Karpas-422 (cell line): ENCODE measurements around the gene SGCA. TPM values are rescaled to one million over a fixed set of nuclear protein-coding genes. Genes with fewer than 3 reads are reported as not detected.

ENCODE experiments used
- DNase-seq: peaks from one replicate; pipeline ENCODE4 v3.0.0-alpha.2; 2015
- H2AFZ ChIP-seq: fragments of 200-600 bp; sonication (generic); 2 replicates; pipeline ENCODE4 v1.6.1; 2014; ENCODE audit warnings: antibody characterized with exemption, low read length, mixed read lengths
- H3K27ac ChIP-seq: fragments of 200-600 bp; sonication (generic); 2 replicates; pipeline ENCODE4 v1.5.1; 2014; ENCODE audit warnings: mild to moderate bottlenecking, low read length, moderate library complexity
- H3K27me3 ChIP-seq: fragments of 200-600 bp; sonication (generic); 2 replicates; pipeline ENCODE4 v1.6.1; 2014; ENCODE audit warnings: low read length, mixed read lengths
- H3K36me3 ChIP-seq: fragments of 200-600 bp; sonication (generic); 2 replicates; pipeline ENCODE4 v1.6.1; 2014; ENCODE audit warnings: low read length, mixed read lengths; ENCODE audit not compliant: insufficient read depth
- H3K4me1 ChIP-seq: fragments of 200-600 bp; sonication (generic); 2 replicates; pipeline ENCODE4 v1.6.1; 2014; ENCODE audit warnings: mild to moderate bottlenecking, low read length, mixed read lengths
- H3K4me2 ChIP-seq: fragments of 200-600 bp; sonication (generic); 2 replicates; pipeline ENCODE4 v1.6.1; 2014; ENCODE audit warnings: low read length, low read depth, mild to moderate bottlenecking; ENCODE audit not compliant: poor library complexity, severe bottlenecking
- H3K4me3 ChIP-seq: fragments of 200-600 bp; sonication (generic); 2 replicates; pipeline ENCODE4 v1.5.1; 2014; ENCODE audit warnings: mild to moderate bottlenecking, antibody characterized with exemption, low read length, mixed read lengths
- H3K79me2 ChIP-seq: fragments of 200-600 bp; sonication (generic); 2 replicates; pipeline ENCODE4 v1.6.1; 2014; ENCODE audit warnings: mild to moderate bottlenecking, low read length, mixed read lengths
- H3K9ac ChIP-seq: fragments of 200-600 bp; sonication (generic); 2 replicates; pipeline ENCODE4 v1.6.0; 2014; ENCODE audit warnings: low read length
- H3K9me2 ChIP-seq: fragments of 200-600 bp; sonication (generic), shearing (Covaris generic); replicated peaks from 2 replicates; pipeline ENCODE4 v1.6.0; 2014; ENCODE audit warnings: mild to moderate bottlenecking, low read length, moderate library complexity; ENCODE audit not compliant: insufficient read depth
- H3K9me3 ChIP-seq: fragments of 300-700, 200-600 bp; sonication (generic); 2 replicates; pipeline ENCODE4 v1.6.1; 2014; ENCODE audit warnings: low read length, mixed read lengths
- H4K20me1 ChIP-seq: fragments of 200-600 bp; sonication (generic); 2 replicates; pipeline ENCODE4 v1.6.1; 2014; ENCODE audit warnings: mild to moderate bottlenecking, antibody characterized with exemption, low read length, low read depth; ENCODE audit not compliant: insufficient read depth
- total RNA-seq: library from RNA; depleted of rRNA; stranded (reverse); fragments of >200 nt; shearing (Covaris generic); gene quantifications from 2 replicates; pipeline ENCODE4 v1.2.3, GENCODE V29; 2014; ENCODE audit warnings: low replicate concordance

The SGCA gene
- total RNA-seq, 1 experiment from 2014 or later: not detected

GRCh38 chr17:50125420-50125997 is 40.3 kb upstream of the SGCA start:
- H3K36me3 ChIP-seq: no peaks in the 10 kb centered on the region
- H3K4me3 ChIP-seq: no peak overlapping the region
- H3K9me2 ChIP-seq: no peaks in the 10 kb centered on the region
- DNase-seq: no peak
- no peaks in the 10 kb centered on the region for H3K79me2 ChIP-seq
- no peak overlapping the region for H3K9ac ChIP-seq
- no peak overlapping the region for H2AFZ ChIP-seq
- H3K9me3 ChIP-seq: no peaks in the 10 kb centered on the region
- no peaks in the 10 kb centered on the region for H4K20me1 ChIP-seq
- H3K4me1 ChIP-seq: no peaks in the 10 kb centered on the region
- no peak overlapping the region for H3K4me2 ChIP-seq
- H3K27me3 ChIP-seq: no peaks in the 10 kb centered on the region
- H3K27ac ChIP-seq: no peak overlapping the region

GRCh38 chr17:50127697-50128361 is 38.0 kb upstream of the SGCA start:
- no peaks in the 10 kb centered on the region for H3K9me3 ChIP-seq
- H3K4me2 ChIP-seq: no peak overlapping the region
- no peaks in the 10 kb centered on the region for H3K27me3 ChIP-seq
- H3K79me2 ChIP-seq: no peaks in the 10 kb centered on the region
- H3K9me2 ChIP-seq: no peaks in the 10 kb centered on the region
- no peak for DNase-seq
- H3K4me3 ChIP-seq: no peak overlapping the region
- H3K36me3 ChIP-seq: no peaks in the 10 kb centered on the region
- no peak overlapping the region for H3K9ac ChIP-seq
- no peak overlapping the region for H3K27ac ChIP-seq
- no peak overlapping the region for H2AFZ ChIP-seq
- H3K4me1 ChIP-seq: no peaks in the 10 kb centered on the region
- peaks cover 4% of the 10 kb centered on the region; the same call in 1 of the 2 replicates for H4K20me1 ChIP-seq

- Histone ChIP-seq H3K27me3 (no peaks in the 10 kb centered on the region), H3K4me1 (no peaks in the 10 kb centered on the region), H3K9me2 (no peaks in the 10 kb centered on the region), H3K4me2 (no peak overlapping the region), H3K9me3 (no peaks in the 10 kb centered on the region), H4K20me1 (peaks cover 7% of the 10 kb centered on the region; the same call in 1 of the 2 replicates), H2AFZ (no peak overlapping the region), H3K4me3 (no peak overlapping the region), H3K36me3 (no peaks in the 10 kb centered on the region; the same call in 1 of the 2 replicates), H3K27ac (no peak overlapping the region), H3K79me2 (no peaks in the 10 kb centered on the region), H3K9ac (no peak overlapping the region)
- no peak for DNase-seq
Observed at GRCh38 chr17:50128441-50129352, 37.1 kb upstream of the SGCA start.

GRCh38 chr17:50129353-50129727 is 36.5 kb upstream of the SGCA start:
- H3K4me3 ChIP-seq: no peak overlapping the region
- no peaks in the 10 kb centered on the region for H3K27me3 ChIP-seq
- no peak overlapping the region for H2AFZ ChIP-seq

GRCh38 chr17:50129728-50130558 is 35.9 kb upstream of the SGCA start, which contains the start of gene SAMD14:
Gene SAMD14 (minus strand): TSS chr17:50130160. CDS start chr17:50124959, 5,201 bp downstream.
- Histone ChIP-seq H2AFZ (no peak within 1 kb of the TSS), H3K79me2 (no peaks in the 10 kb centered on the region), H3K27ac (no peak within 1 kb of the TSS), H3K4me2 (no peak within 1 kb of the TSS), H3K4me3 (no peak within 1 kb of the TSS), H3K9me3 (no peaks in the 10 kb centered on the region), H3K9me2 (no peaks in the 10 kb centered on the region), H3K9ac (no peak within 1 kb of the TSS), H3K36me3 (no peaks in the 10 kb centered on the region; the same call in 1 of the 2 replicates), H3K27me3 (no peaks in the 10 kb centered on the region), H3K4me1 (no peaks in the 10 kb centered on the region), H4K20me1 (peaks cover 7% of the 10 kb centered on the region; the same call in 1 of the 2 replicates)
- no peak for DNase-seq

More at GRCh38 chr17:50129353-50129727, 36.5 kb upstream of the SGCA start:
- Histone ChIP-seq H3K9ac (no peak overlapping the region), H3K4me1 (no peaks in the 10 kb centered on the region), H3K4me2 (no peak overlapping the region), H3K79me2 (no peaks in the 10 kb centered on the region), H3K27ac (no peak overlapping the region), H3K9me2 (no peaks in the 10 kb centered on the region), H3K36me3 (no peaks in the 10 kb centered on the region; the same call in 1 of the 2 replicates), H4K20me1 (peaks cover 7% of the 10 kb centered on the region; the same call in 1 of the 2 replicates), H3K9me3 (no peaks in the 10 kb centered on the region)
- DNase-seq: no peak

GRCh38 chr17:50130559-50131305 is 35.1 kb upstream of the SGCA start:
- Histone ChIP-seq H2AFZ (no peak overlapping the region), H3K9ac (no peak overlapping the region), H3K27me3 (no peaks in the 10 kb centered on the region), H4K20me1 (peaks cover 7% of the 10 kb centered on the region; the same call in 1 of the 2 replicates), H3K36me3 (no peaks in the 10 kb centered on the region; the same call in 1 of the 2 replicates), H3K4me1 (no peaks in the 10 kb centered on the region), H3K79me2 (no peaks in the 10 kb centered on the region), H3K4me2 (no peak overlapping the region), H3K4me3 (no peak overlapping the region), H3K9me3 (no peaks in the 10 kb centered on the region), H3K27ac (no peak overlapping the region), H3K9me2 (no peaks in the 10 kb centered on the region)
- DNase-seq: no peak

GRCh38 chr17:50132104-50132794 is 33.6 kb upstream of the SGCA start:
- Histone ChIP-seq H3K9me2 (no peaks in the 10 kb centered on the region), H3K27ac (no peak overlapping the region), H3K4me3 (no peak overlapping the region), H3K27me3 (no peaks in the 10 kb centered on the region), H3K9me3 (no peaks in the 10 kb centered on the region), H3K9ac (no peak overlapping the region), H3K79me2 (no peaks in the 10 kb centered on the region), H3K36me3 (peaks cover 2% of the 10 kb centered on the region; the same call in 1 of the 2 replicates), H3K4me1 (no peaks in the 10 kb centered on the region), H3K4me2 (no peak overlapping the region), H4K20me1 (peaks cover 10% of the 10 kb centered on the region; the same call in 1 of the 2 replicates), H2AFZ (no peak overlapping the region)
- no peak for DNase-seq
